Measurements from ENCODE around the gene SCAF4.

The SCAF4 gene

DNA sequence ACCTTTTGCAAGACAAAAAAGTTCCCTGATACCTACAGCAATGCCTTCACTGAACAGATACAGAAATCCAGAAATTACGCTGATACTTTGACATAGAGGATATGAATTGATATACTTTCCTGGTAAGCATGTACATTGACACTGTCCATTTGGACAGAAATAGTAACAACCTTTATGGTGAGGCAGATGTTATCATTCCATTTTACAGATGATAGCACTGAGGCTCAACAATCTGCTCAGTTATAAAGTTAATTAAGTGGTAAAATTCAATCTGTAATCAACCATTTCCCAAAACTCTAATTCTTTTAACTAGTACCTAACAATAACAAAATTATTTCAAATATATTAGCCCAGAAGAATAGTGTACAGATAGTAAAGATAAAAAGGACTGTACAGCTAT is 20.6 kb downstream of the SCAF4 start:
- Histone ChIP-seq H3K9ac (ENCODE audit: low read depth, low read length) (no peak overlapping the region), H3K36me3 (ENCODE audit: insufficient read depth, low read length) (peaks cover 8% of the 10 kb centered on the region), H4K20me1 (ENCODE audit: insufficient read depth, low read length) (peaks cover 93% of the 10 kb centered on the region), H3K27me3 (ENCODE audit: insufficient read depth, low read length, poor library complexity) (no peaks in the 10 kb centered on the region), H3K4me3 (ENCODE audit: low read depth in 1 of 2, low read length in 2 of 2) (no peak overlapping the region), H3K4me1 (ENCODE audit: insufficient read depth, low read length) (no peaks in the 10 kb centered on the region), H3K9me3 (ENCODE audit: insufficient read depth, low read length, severe bottlenecking) (no peaks in the 10 kb centered on the region), H3K79me2 (ENCODE audit: insufficient read depth, low read length) (peaks cover 100% of the 10 kb centered on the region), H3K4me2 (ENCODE audit: insufficient read depth, low read length) (no peak overlapping the region), H3K27ac (ENCODE audit: low read length) (no peak overlapping the region), H2AFZ (ENCODE audit: low read depth, low read length) (no peak overlapping the region)
- DNase-seq: no peak
- TF ChIP-seq, protein P1, sequence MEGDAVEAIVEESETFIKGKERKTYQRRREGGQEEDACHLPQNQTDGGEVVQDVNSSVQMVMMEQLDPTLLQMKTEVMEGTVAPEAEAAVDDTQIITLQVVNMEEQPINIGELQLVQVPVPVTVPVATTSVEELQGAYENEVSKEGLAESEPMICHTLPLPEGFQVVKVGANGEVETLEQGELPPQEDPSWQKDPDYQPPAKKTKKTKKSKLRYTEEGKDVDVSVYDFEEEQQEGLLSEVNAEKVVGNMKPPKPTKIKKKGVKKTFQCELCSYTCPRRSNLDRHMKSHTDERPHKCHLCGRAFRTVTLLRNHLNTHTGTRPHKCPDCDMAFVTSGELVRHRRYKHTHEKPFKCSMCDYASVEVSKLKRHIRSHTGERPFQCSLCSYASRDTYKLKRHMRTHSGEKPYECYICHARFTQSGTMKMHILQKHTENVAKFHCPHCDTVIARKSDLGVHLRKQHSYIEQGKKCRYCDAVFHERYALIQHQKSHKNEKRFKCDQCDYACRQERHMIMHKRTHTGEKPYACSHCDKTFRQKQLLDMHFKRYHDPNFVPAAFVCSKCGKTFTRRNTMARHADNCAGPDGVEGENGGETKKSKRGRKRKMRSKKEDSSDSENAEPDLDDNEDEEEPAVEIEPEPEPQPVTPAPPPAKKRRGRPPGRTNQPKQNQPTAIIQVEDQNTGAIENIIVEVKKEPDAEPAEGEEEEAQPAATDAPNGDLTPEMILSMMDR (IDR thresholded peaks at IDR 0.05; ENCODE audit: borderline replicate concordance, extremely low read depth, low read length, poor library complexity, severe bottlenecking): no peak
- no peak for TF ChIP-seq EZH2 (IDR thresholded peaks at IDR 0.05; ENCODE audit: borderline replicate concordance, low read depth, low read length, severe bottlenecking)
- ATAC-seq (ENCODE audit: insufficient read depth, low read depth): no peak

DNA sequence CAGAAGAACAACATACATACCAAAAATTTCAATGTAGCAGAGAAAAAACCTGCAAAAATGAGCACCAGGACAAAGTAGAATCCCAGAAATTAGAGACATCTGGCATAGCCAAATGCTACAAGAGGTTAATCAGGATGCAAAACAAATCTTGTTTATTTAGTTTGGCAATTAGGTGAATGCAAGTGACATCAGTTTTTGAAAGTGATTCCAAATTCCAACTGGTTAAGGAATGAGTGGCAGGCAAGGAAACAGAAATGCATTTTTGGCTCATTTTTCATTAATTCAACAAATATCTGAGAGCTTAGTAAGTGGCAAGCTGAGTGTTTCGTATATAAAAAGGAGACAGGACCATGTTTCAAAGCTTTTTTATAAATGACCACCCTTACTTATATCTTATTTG is 21.3 kb downstream of the SCAF4 start:
- no peak overlapping the region for H3K9ac ChIP-seq (ENCODE audit: low read depth, low read length)
- H4K20me1 ChIP-seq (ENCODE audit: insufficient read depth, low read length): peaks cover 91% of the 10 kb centered on the region
- no peak overlapping the region for H2AFZ ChIP-seq (ENCODE audit: low read depth, low read length)
- no peaks in the 10 kb centered on the region for H3K9me3 ChIP-seq (ENCODE audit: insufficient read depth, low read length, severe bottlenecking)
- no peak overlapping the region for H3K4me2 ChIP-seq (ENCODE audit: insufficient read depth, low read length)
- DNase-seq (no peak), ATAC-seq (ENCODE audit: insufficient read depth, low read depth) (no peak)
- no peaks in the 10 kb centered on the region for H3K4me1 ChIP-seq (ENCODE audit: insufficient read depth, low read length)
- H3K27ac ChIP-seq (ENCODE audit: low read length): no peak overlapping the region
- H3K27me3 ChIP-seq (ENCODE audit: insufficient read depth, low read length, poor library complexity): no peaks in the 10 kb centered on the region
- H3K79me2 ChIP-seq (ENCODE audit: insufficient read depth, low read length): peaks cover 100% of the 10 kb centered on the region
- TF ChIP-seq, protein P1 (IDR thresholded peaks at IDR 0.05; ENCODE audit: borderline replicate concordance, extremely low read depth, low read length, poor library complexity, severe bottlenecking): no peak
- TF ChIP-seq EZH2 (IDR thresholded peaks at IDR 0.05; ENCODE audit: borderline replicate concordance, low read depth, low read length, severe bottlenecking): no peak
- H3K4me3 ChIP-seq (ENCODE audit: low read depth in 1 of 2, low read length in 2 of 2): no peak overlapping the region
- H3K36me3 ChIP-seq (ENCODE audit: insufficient read depth, low read length): peaks cover 13% of the 10 kb centered on the region

DNA sequence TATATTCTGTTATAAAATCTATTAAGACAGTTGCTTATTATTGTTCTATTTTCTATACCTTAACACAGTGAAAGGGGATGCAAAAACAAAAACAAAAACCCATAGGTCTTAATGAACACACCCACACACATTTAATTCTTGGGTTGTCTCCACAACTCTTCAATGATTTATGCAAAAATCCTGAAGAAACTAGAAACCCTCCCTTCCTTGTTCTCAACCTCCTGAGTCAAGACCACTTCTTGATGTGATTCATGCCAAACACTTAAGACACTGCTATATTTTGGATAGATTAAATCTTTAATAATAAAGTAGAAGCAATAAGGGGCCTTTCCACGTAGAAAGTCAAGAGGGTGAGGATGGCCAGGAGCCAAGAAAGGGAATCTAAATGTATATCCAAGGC is 23.4 kb downstream of the SCAF4 start:
- Histone ChIP-seq H3K36me3 (ENCODE audit: insufficient read depth, low read length) (peaks cover 30% of the 10 kb centered on the region), H3K4me3 (ENCODE audit: low read depth in 1 of 2, low read length in 2 of 2) (no peak overlapping the region), H3K4me1 (ENCODE audit: insufficient read depth, low read length) (no peaks in the 10 kb centered on the region), H3K27me3 (ENCODE audit: insufficient read depth, low read length, poor library complexity) (no peaks in the 10 kb centered on the region), H3K9ac (ENCODE audit: low read depth, low read length) (no peak overlapping the region), H3K4me2 (ENCODE audit: insufficient read depth, low read length) (no peak overlapping the region), H4K20me1 (ENCODE audit: insufficient read depth, low read length) (peaks cover 84% of the 10 kb centered on the region), H3K9me3 (ENCODE audit: insufficient read depth, low read length, severe bottlenecking) (no peaks in the 10 kb centered on the region), H2AFZ (ENCODE audit: low read depth, low read length) (no peak overlapping the region), H3K27ac (ENCODE audit: low read length) (no peak overlapping the region), H3K79me2 (ENCODE audit: insufficient read depth, low read length) (peaks cover 99% of the 10 kb centered on the region)
- ATAC-seq (ENCODE audit: insufficient read depth, low read depth) (no peak), DNase-seq (no peak)
- TF ChIP-seq, protein P1 (IDR thresholded peaks at IDR 0.05; ENCODE audit: borderline replicate concordance, extremely low read depth, low read length, poor library complexity, severe bottlenecking): no peak
- TF ChIP-seq EZH2 (IDR thresholded peaks at IDR 0.05; ENCODE audit: borderline replicate concordance, low read depth, low read length, severe bottlenecking): no peak

DNA sequence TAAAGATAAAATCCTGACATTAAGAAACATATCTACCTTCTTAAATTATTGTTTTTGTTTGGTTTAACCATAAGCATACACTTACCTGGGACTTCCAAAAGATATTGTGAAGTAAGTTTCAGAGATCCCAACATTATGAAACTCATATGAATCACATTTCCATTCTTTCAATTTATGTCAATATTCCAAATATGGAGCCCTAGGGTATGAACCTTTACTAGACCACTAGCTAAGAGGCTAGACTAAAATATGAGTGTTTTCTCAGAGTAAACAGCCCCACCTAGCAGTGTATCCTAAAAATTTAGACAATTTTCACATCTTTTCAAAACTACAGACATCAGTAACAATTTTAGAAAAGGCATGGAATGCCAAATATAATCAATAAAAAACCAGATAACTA is 24.4 kb downstream of the SCAF4 start:
- DNase-seq: no peak
- peaks cover 79% of the 10 kb centered on the region for H4K20me1 ChIP-seq (ENCODE audit: insufficient read depth, low read length)

More for the DNA sequence above, 24.4 kb downstream of the SCAF4 start:
- ATAC-seq (ENCODE audit: insufficient read depth, low read depth): no peak
- no peak overlapping the region for H3K9ac ChIP-seq (ENCODE audit: low read depth, low read length)
- no peaks in the 10 kb centered on the region for H3K9me3 ChIP-seq (ENCODE audit: insufficient read depth, low read length, severe bottlenecking)
- no peaks in the 10 kb centered on the region for H3K27me3 ChIP-seq (ENCODE audit: insufficient read depth, low read length, poor library complexity)
- no peak overlapping the region for H3K4me3 ChIP-seq (ENCODE audit: low read depth in 1 of 2, low read length in 2 of 2)
- no peak overlapping the region for H2AFZ ChIP-seq (ENCODE audit: low read depth, low read length)
- TF ChIP-seq EZH2 (IDR thresholded peaks at IDR 0.05; ENCODE audit: borderline replicate concordance, low read depth, low read length, severe bottlenecking): no peak
- TF ChIP-seq, protein P1 (IDR thresholded peaks at IDR 0.05; ENCODE audit: borderline replicate concordance, extremely low read depth, low read length, poor library complexity, severe bottlenecking): no peak
- H3K79me2 ChIP-seq (ENCODE audit: insufficient read depth, low read length): peaks cover 98% of the 10 kb centered on the region
- peaks cover 40% of the 10 kb centered on the region for H3K36me3 ChIP-seq (ENCODE audit: insufficient read depth, low read length)
- H3K4me2 ChIP-seq (ENCODE audit: insufficient read depth, low read length): no peak overlapping the region
- no peak overlapping the region for H3K27ac ChIP-seq (ENCODE audit: low read length)
- no peaks in the 10 kb centered on the region for H3K4me1 ChIP-seq (ENCODE audit: insufficient read depth, low read length)
